SJSA1 (cell line): ENCODE results near the gene THBS2. TPM values are rescaled to one million over a fixed set of nuclear protein-coding genes. Genes with fewer than 3 reads are reported as not detected.
A peak's percentile ranks its signal among the peaks of the same experiment; 100 is the strongest.

Experiments
- DNase-seq, 2 experiments: peaks; one replicate each; pipeline ENCODE4 v3.0.0-alpha.2; 2015 to 2020; ENCODE audit warnings: low spot score in 2 of 2, low read depth in 1 of 2
- H3K27ac ChIP-seq: fragments of 250-450 bp; sonication (Bioruptor Pico); 2 replicates; pipeline ENCODE4 v1.5.1; 2020; ENCODE audit warnings: mild to moderate bottlenecking, moderate library complexity
- H3K27me3 ChIP-seq: fragments of 250-450 bp; sonication (Bioruptor Pico); replicated peaks from 2 replicates; pipeline ENCODE4 v1.5.1; 2020; ENCODE audit warnings: mild to moderate bottlenecking, moderate library complexity
- H3K36me3 ChIP-seq: fragments of 250-450 bp; sonication (Bioruptor Pico); 2 replicates; pipeline ENCODE4 v1.5.1; 2020; ENCODE audit warnings: mild to moderate bottlenecking
- H3K4me1 ChIP-seq: fragments of 250-450 bp; sonication (Bioruptor Pico); replicated peaks from 2 replicates; pipeline ENCODE4 v1.6.1; 2021; ENCODE audit warnings: mild to moderate bottlenecking
- H3K4me3 ChIP-seq: fragments of 250-450 bp; sonication (Bioruptor Pico); 2 replicates; pipeline ENCODE4 v1.5.1; 2020; ENCODE audit warnings: mild to moderate bottlenecking
- H3K9me3 ChIP-seq: fragments of 250-450 bp; sonication (Bioruptor Pico); replicated peaks from 2 replicates; pipeline ENCODE4 v1.5.1; 2020; ENCODE audit warnings: mild to moderate bottlenecking
- total RNA-seq: library from RNA; depleted of rRNA; stranded (reverse); fragments of >200 nt; shearing (Covaris generic); gene quantifications from 2 replicates; pipeline ENCODE4 v1.2.3, GENCODE V29; 2014

Gene THBS2
- total RNA-seq, 1 experiment from 2014 or later, result not detected

- H3K36me3 ChIP-seq, result no peaks in the 10 kb centered on the region
- no peak overlapping the region for H3K4me3 ChIP-seq
- H3K9me3 ChIP-seq, result 0 out of 2 replicates have a peak, but pooled peaks cover 3% of the 10 kb centered on the region
- H3K27me3 ChIP-seq, result 0 out of 2 replicates have a peak, but pooled peaks cover 3% of the 10 kb centered on the region
- peak in 1 of 2 experiments; percentile 17 for DNase-seq
- no peaks in the 10 kb centered on the region for H3K4me1 ChIP-seq
- H3K27ac ChIP-seq, result no peak overlapping the region
These were observed 2.3 kb downstream of the THBS2 start for GRCh38 chr6:169251371-169251802.

DNA sequence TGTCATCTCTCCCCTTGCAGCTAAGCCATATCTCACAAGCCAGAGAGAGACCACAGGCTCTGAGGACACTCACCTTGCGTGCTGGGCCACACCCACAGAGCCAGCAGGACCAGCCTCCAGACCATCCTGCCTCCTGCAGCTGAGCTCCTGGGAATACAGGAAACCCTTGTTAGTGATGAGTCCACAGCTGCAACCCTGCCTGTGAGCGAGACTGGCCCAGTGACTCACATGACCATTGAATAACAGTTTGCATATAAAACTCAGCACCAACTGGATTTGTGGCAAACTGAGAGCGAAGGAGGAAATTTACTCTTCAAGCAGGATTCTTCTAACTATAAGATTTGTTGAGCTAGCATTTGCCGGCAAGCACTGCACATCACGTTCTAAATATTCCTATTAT is 3.0 kb downstream of the THBS2 start:
- DNase-seq, result peak in 1 of 2 experiments; percentile 42
- Histone ChIP-seq H3K27ac (no peak overlapping the region), H3K27me3 (0 out of 2 replicates have a peak, but pooled peaks cover 3% of the 10 kb centered on the region), H3K9me3 (0 out of 2 replicates have a peak, but pooled peaks cover 3% of the 10 kb centered on the region), H3K36me3 (no peaks in the 10 kb centered on the region), H3K4me3 (no peak overlapping the region), H3K4me1 (no peaks in the 10 kb centered on the region)

DNA sequence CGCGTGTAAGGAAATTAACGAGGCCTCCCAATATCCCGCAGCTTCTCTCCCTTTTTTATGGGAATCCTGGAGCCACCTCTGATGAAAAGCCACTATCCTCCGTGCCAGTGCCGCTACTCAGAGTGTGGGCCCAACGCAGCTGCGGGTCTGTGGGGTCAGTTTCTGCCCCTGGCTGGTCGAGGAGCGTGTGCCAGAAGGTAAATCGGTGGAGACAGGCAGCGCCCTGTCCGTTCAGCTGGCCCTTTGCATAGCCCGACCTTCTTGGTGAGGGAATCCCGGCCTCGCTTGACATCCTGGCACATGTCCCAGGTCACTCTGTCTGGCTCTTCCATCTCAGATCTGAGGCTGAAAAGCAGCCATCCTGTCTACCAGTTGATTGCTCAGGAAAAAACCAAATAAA is 4.6 kb downstream of the THBS2 start:
- Histone ChIP-seq H3K9me3 (0 out of 2 replicates have a peak, but pooled peaks cover 3% of the 10 kb centered on the region), H3K4me1 (no peaks in the 10 kb centered on the region), H3K27me3 (0 out of 2 replicates have a peak, but pooled peaks cover 3% of the 10 kb centered on the region), H3K27ac (no peak overlapping the region), H3K4me3 (no peak overlapping the region), H3K36me3 (no peaks in the 10 kb centered on the region)
- DNase-seq, result peak in 1 of 2 experiments; percentile 22

DNA sequence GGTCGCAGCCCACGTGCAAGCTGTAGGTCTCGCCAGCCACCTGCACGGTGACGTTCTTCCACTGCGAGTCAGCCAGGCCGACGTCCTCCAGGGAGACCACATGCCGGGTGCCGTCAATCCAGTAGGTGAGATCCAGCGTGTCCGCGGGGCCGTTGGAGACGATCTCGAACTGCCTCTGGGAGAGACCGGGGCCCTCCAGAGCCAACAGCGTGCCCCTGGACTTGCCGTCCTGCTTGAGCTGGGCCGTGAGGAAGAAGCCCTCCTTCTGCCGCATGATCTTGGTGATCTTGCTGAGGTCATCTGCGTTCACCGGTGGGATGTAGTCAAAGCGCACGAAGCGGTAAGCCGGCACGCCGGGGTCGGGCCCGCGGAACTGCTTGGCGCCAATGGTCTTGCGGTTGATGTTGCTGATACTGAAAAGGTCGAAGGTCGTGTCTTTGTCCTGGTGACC is 5.1 kb downstream of the THBS2 start:
- peak in 1 of 2 experiments; percentile 38 for DNase-seq
- Histone ChIP-seq H3K9me3 (0 out of 2 replicates have a peak, but pooled peaks cover 3% of the 10 kb centered on the region), H3K4me1 (no peaks in the 10 kb centered on the region), H3K27me3 (0 out of 2 replicates have a peak, but pooled peaks cover 1% of the 10 kb centered on the region), H3K27ac (no peak overlapping the region), H3K4me3 (no peak overlapping the region), H3K36me3 (no peaks in the 10 kb centered on the region)

DNA sequence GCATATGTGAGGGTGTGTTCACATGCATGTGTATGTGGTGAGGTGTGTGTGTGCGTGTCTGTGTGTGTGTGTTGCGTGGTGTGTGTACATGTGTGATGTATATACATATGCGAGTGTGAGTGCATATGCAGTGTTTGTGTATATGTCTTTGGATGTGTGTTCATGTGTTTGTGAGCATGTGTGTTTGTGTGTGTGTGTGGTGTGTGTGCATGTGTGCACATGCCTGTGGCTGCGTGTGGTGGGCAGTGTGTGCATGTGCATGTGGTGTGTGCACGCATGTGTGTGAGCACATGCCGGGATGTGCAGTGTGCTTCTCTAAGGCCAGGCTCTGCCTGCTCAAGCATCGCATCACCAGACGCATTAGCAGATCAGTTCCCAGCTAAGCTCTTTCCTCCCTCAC is 5.7 kb downstream of the THBS2 start:
- H3K4me3 ChIP-seq, result no peak overlapping the region

DNA sequence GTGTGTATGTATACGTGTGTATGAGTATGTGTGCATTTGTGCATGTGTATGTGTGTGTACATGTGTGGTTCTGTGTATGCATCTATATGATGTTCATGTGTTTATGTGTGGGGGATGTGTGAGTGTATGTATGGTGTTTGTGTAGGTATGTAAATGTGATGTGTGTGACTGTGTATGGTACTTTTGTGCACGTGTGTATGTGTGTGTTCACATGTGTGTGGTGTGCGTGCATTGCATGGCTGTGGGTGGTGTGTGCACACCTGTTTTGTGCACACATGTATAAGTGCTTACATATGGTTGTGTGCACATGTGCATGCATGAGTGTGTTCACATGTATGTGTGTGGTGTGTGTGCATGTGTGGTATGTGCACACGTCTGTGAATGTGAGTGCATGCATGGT is 6.2 kb downstream of the THBS2 start:
- H3K36me3 ChIP-seq, result no peaks in the 10 kb centered on the region
- H3K27me3 ChIP-seq, result no peaks in the 10 kb centered on the region

More for the DNA sequence above, 5.7 kb downstream of the THBS2 start:
- Histone ChIP-seq H3K36me3 (no peaks in the 10 kb centered on the region), H3K27ac (no peak overlapping the region), H3K9me3 (0 out of 2 replicates have a peak, but pooled peaks cover 3% of the 10 kb centered on the region), H3K27me3 (no peaks in the 10 kb centered on the region), H3K4me1 (no peaks in the 10 kb centered on the region)
- no peak for DNase-seq

DNA sequence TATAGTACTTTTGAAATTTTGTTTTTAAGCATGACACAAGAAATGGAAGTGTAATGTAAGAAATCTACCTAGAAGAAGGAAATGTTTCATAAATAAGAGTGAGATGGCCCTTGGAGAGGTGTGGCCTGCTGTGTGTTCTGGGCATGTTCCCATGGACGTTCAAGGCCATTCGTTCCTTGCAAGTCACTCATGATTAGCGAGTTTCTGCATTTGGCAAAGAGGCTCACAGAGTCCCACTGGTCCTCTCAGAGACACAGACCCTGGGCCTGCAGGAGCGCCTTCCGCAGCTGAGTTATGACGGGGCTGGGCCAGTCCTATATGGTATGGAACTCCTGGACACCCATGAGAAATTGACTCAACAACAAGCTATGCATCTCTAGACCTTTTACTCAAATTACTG is 7.2 kb downstream of the THBS2 start:
- H3K4me3 ChIP-seq, result no peak overlapping the region
- H3K27me3 ChIP-seq, result no peaks in the 10 kb centered on the region
- no peak for DNase-seq
- H3K27ac ChIP-seq, result no peak overlapping the region
- no peaks in the 10 kb centered on the region for H3K4me1 ChIP-seq
- H3K36me3 ChIP-seq, result no peaks in the 10 kb centered on the region
- 0 out of 2 replicates have a peak, but pooled peaks cover 3% of the 10 kb centered on the region for H3K9me3 ChIP-seq

More for the DNA sequence above, 6.2 kb downstream of the THBS2 start:
- H3K4me1 ChIP-seq, result no peaks in the 10 kb centered on the region
- H3K27ac ChIP-seq, result no peak overlapping the region
- H3K4me3 ChIP-seq, result no peak overlapping the region
- DNase-seq, result no peak
- 0 out of 2 replicates have a peak, but pooled peaks cover 3% of the 10 kb centered on the region for H3K9me3 ChIP-seq

DNA sequence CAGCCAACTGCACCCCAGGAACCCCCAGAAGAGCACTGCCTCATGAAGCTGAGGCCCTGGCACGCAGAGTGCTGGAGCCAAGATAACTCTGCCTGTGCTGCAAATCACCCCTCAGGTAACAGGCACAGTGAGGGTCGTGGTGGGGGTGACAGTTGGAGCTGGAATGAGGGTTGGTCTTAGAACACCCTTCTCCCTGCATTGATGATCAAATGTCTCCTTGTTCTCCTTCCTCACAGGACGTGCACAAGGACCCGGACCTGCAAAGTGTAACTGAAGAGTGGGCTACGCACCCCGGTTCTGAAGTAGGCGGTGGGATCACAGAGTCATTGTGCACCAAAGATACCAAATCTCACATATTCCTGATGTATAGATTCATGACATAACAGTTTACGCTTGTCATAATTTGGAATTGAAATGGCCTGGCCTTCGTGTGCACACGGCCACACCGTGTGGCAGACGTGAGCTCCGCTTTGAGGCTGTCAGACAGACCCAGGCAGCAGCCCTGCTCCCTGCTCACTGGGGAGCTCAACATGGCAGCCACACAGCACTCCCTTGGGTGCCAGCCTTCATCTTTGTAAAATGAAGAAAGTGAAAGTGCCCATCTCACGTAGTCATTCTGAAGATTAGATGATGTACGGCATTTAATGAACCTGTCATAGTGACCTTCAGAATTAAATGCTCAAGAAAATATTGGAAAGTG is 8.8 kb downstream of the THBS2 start:
- Histone ChIP-seq H3K36me3 (no peaks in the 10 kb centered on the region), H3K27ac (no peak overlapping the region), H3K9me3 (0 out of 2 replicates have a peak, but pooled peaks cover 3% of the 10 kb centered on the region), H3K4me3 (no peak overlapping the region), H3K4me1 (no peaks in the 10 kb centered on the region), H3K27me3 (no peaks in the 10 kb centered on the region)
- DNase-seq, result no peak

GRCh38 chr6:169243661-169244060 is 10.0 kb downstream of the THBS2 start:
- Histone ChIP-seq H3K36me3 (no peaks in the 10 kb centered on the region), H3K27ac (no peak overlapping the region), H3K4me1 (no peaks in the 10 kb centered on the region), H3K27me3 (no peaks in the 10 kb centered on the region), H3K4me3 (no peak overlapping the region), H3K9me3 (0 out of 2 replicates have a peak, but pooled peaks cover 3% of the 10 kb centered on the region)
- no peak for DNase-seq

- Histone ChIP-seq H3K4me3 (no peak overlapping the region), H3K36me3 (no peaks in the 10 kb centered on the region), H3K27me3 (no peaks in the 10 kb centered on the region), H3K9me3 (0 out of 2 replicates have a peak, but pooled peaks cover 2% of the 10 kb centered on the region), H3K27ac (no peak overlapping the region), H3K4me1 (no peaks in the 10 kb centered on the region)
- no peak for DNase-seq
These were observed 10.5 kb downstream of the THBS2 start for GRCh38 chr6:169243186-169243585.

- Histone ChIP-seq H3K9me3 (no peaks in the 10 kb centered on the region), H3K27me3 (no peaks in the 10 kb centered on the region), H3K4me3 (no peak overlapping the region), H3K36me3 (no peaks in the 10 kb centered on the region), H3K4me1 (no peaks in the 10 kb centered on the region), H3K27ac (no peak overlapping the region)
- no peak for DNase-seq
These were observed 11.8 kb downstream of the THBS2 start for GRCh38 chr6:169241688-169242350.

GRCh38 chr6:169240591-169241390 is 12.9 kb downstream of the THBS2 start:
- Histone ChIP-seq H3K36me3 (no peaks in the 10 kb centered on the region), H3K4me3 (no peak overlapping the region), H3K27ac (no peak overlapping the region), H3K27me3 (no peaks in the 10 kb centered on the region), H3K4me1 (no peaks in the 10 kb centered on the region), H3K9me3 (no peaks in the 10 kb centered on the region)
- no peak for DNase-seq

DNA sequence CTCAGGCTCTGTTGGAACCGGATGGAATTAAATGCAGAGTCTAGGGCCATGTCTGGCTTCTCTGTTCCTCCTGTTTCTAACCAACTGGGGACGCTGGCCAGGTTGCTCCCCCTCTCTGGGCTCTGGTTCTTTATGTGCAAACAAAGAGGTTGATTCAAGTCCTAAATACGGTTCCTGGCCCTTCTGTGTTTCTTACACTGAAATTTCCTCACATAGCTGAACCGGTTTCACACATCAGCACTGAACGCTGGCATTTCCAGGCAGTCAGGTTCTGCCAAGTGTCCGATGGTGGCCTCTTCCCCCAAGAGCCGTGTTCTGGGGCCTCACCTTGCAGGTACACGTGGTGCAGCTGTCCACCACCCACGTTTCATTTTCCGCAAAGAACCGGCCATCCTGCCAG is 13.5 kb downstream of the THBS2 start:
- DNase-seq, result no peak
- Histone ChIP-seq H3K27ac (no peak overlapping the region), H3K4me1 (no peaks in the 10 kb centered on the region), H3K4me3 (no peak overlapping the region), H3K36me3 (no peaks in the 10 kb centered on the region), H3K27me3 (no peaks in the 10 kb centered on the region), H3K9me3 (no peaks in the 10 kb centered on the region)
